Prostate gland (tissue), 2 donors: ENCODE results near the gene ANO6.

ENCODE experiments used
- CTCF ChIP-seq, 4 experiments: fragments of 200-600 bp in 2 of 4; fragments of 450-650 bp in 2 of 4; sonication (generic) in 2 of 4; IDR thresholded peaks; 1 replicate in 3 of 4; 2 replicates in 1 of 4; pipeline ENCODE4 v1.5.1; 2016 to 2019; ENCODE audit warnings: antibody characterized with exemption in 4 of 4, mild to moderate bottlenecking in 2 of 4, moderate library complexity in 2 of 4
- POLR2A ChIP-seq: fragments of 450-650 bp; IDR thresholded peaks from one replicate; pipeline ENCODE4 v1.6.1; 2016; ENCODE audit warnings: antibody characterized with exemption, mild to moderate bottlenecking

DNA sequence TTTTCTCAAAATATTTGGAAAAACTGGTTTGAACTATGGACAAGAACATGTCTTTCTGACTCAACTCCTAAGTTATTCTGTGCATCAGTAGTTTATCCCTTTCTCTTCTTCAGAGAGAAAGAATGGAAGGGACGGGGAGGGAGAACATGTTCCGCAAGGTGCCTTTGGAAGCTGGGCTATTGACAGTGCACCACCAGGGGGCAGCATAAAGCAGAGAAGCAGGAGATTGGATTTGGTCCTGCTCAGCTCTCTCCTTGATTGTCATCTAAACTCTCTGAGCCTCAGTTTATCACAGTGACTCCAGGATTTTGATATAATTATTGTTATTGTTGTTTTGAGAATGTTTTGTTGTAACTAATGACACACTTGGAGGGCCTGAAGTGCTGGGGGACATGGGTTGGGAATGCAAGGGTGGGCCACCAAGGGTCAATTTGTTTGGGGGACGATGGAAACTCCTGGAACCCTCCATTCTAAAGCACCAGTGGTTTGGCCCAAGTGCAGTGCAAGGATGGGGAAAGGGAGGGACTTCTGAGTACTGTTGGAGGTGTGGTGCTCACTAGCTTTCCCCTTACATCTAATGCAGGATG is 45.3 kb upstream of the ANO6 start:
- TF ChIP-seq CTCF (IDR thresholded peaks at IDR 0.05), result peak; percentile 72 to 82 (median 74)
- no peak for TF ChIP-seq POLR2A
